ENCODE results near the gene NUDC.

NUDC gene

DNA sequence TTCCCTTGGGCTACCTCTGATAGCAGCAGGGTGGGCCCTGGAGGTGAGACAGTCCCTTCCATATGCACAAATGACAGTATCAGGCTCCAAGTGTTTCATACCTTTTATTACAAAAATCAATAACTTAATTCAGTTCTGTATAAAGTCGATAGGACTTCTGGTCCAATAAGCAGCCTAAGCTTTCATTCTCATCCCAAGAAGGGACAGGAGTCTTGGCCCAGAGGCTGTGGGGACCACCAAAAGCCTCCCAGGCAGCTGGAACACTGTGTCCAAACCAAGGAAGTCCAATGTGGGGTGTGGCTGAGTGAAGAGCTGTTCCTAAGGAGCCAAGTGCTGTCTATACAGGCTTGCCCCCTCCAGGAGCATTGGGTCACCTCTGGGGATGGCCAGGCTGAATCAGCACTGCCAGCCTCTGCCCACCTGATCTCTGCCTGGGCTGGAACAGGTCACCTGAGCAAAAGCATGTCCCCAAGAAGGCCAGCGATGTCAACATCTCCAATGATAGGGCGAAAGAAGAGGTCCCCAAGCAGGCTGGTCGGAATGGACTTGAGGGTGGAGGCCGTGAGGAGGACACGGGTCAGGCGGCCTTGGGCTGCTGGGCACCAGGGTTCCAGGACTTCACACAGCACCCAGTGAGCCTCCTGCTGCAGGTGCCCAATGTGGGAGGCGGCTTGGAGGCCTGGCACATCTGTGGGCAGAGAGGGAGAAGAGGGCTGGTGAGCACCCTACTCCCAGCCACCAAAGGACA lies 10.0 kb upstream of the NUDC start:
- DNase-seq (ENCODE audit: low read depth) = no peak
- H3K4me3 ChIP-seq (ENCODE audit: low read depth, low read length) = no peak overlapping the region
- TF ChIP-seq, protein P1, sequence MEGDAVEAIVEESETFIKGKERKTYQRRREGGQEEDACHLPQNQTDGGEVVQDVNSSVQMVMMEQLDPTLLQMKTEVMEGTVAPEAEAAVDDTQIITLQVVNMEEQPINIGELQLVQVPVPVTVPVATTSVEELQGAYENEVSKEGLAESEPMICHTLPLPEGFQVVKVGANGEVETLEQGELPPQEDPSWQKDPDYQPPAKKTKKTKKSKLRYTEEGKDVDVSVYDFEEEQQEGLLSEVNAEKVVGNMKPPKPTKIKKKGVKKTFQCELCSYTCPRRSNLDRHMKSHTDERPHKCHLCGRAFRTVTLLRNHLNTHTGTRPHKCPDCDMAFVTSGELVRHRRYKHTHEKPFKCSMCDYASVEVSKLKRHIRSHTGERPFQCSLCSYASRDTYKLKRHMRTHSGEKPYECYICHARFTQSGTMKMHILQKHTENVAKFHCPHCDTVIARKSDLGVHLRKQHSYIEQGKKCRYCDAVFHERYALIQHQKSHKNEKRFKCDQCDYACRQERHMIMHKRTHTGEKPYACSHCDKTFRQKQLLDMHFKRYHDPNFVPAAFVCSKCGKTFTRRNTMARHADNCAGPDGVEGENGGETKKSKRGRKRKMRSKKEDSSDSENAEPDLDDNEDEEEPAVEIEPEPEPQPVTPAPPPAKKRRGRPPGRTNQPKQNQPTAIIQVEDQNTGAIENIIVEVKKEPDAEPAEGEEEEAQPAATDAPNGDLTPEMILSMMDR (conservative IDR thresholded peaks at IDR 0.05; ENCODE audit: low read depth, low read length) = no peak

DNA sequence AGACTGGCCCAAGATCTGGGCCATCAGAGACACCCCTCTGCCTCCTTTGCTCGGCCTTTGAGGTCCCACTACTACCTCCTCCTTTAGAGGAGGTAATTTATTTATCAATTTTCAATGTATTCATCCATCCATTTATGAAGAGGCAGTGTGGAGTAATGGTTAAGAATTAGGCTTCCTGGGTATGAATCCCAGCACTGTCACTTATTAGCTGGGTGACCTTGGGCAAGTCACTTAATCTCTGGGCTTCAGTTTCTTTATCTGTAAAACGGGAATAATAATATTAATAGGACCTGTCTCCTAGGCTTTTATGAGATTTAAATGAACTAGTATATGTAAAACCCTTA lies 9.4 kb upstream of the NUDC start:
- TF ChIP-seq, protein P1 (conservative IDR thresholded peaks at IDR 0.05; ENCODE audit: low read depth, low read length) = no peak

DNA sequence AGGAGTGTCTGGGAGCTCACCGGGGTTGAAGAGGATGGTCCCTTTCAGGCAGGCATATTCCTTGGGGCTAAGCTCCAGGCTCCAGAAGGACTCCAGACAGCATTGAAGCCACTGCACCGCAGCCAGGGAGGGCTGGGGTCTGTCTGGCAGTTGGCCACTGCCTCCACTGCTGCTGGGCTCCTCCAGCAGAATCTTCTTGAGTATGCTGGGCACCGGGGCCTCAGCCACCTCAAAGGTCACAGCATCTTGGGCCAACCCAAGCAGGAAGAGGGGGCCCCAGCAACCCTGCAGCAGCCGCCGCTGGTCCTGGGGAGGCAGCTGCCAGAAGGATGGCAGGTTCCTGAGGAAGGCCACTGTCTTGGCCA lies 8.2 kb upstream of the NUDC start:
- TF ChIP-seq, protein P1 (conservative IDR thresholded peaks at IDR 0.05; ENCODE audit: low read depth, low read length) = no peak
- H3K4me3 ChIP-seq (ENCODE audit: low read depth, low read length) = no peak overlapping the region
- DNase-seq (ENCODE audit: low read depth) = no peak

More for the DNA sequence above, 9.4 kb upstream of the NUDC start:
- no peak overlapping the region for H3K4me3 ChIP-seq (ENCODE audit: low read depth, low read length)
- no peak for DNase-seq (ENCODE audit: low read depth)

DNA sequence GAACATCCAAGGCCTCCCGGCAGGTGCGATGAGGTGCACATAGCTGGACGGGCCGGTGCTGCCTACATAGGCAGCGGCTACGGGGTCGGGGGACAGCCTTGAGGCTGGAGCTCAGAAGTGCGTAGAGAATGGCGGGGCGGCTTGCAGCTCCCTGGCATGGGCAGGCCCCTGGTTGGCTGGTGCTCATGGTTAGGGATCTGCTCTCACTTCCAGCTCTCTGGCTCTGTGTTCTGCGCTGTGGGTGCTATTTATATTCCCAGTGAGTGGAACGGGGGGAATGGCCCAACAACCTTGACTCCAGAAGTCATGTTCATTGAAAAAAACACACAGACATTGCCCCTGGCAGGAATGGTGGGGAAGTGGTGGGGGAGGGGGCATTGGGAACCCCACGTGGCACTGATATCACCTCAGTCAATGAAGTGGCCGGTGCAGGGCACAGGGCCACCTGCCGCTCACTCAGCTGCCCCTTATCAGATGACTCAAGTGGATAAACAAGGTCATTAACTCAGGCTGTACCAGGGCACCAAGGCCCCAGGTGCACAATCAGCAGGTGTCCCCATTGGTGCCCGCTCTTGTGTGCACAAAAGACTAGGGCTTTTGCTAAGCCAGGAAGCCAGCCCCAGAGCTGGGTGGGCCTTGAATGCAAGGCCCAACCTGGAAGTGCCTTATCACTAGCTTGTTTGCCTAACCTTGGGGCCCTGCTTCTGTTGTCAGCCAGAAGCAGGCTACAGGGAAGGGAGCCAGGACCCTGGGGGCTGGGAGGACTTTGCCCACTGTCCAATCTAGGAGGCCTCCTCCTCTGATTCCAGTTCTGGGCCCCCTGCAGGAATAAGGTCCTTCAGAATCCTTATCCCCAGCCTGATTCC lies 7.6 kb upstream of the NUDC start, which contains the start of gene NR0B2:
TSS of gene NR0B2 (minus strand) at position 222 of the 866 bp plus-strand sequence. CDS start at position 187, 35 bp downstream.
- no peak for DNase-seq (ENCODE audit: low read depth)
- TF ChIP-seq, protein P1 (conservative IDR thresholded peaks at IDR 0.05; ENCODE audit: low read depth, low read length) = no peak
- H3K4me3 ChIP-seq (ENCODE audit: low read depth, low read length) = no peak within 1 kb of the TSS

DNA sequence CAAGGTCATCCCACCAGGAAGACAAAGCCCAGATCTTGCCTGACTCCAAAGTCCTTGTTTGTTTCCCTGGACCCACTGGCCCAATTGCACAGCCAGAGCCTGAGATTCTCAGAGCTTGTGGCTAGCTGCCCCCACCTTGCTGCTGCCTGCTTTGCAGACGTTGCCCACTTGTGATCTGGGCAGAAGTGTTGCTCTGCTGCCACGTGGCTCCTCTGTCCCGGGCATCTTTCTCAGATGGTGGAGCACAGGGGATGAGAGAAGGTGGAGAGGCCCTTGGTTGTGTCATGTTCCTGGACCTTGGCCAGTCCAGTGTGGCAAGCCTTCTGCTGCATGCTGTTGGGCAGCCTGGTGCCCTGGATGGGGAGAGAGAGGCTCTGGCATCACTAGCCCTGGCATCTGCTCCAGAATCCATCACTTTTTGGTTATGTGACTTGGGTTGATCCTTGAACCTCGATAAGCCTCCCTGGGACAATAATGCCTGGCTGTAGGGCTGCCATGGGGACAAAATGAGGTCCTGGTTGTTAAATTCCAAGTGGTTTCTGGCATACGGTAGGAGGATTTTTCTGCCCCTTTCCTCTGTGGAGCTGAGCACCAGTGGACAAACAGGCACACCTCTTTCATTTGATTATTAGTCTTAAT lies 6.2 kb upstream of the NUDC start:
- H3K4me3 ChIP-seq (ENCODE audit: low read depth, low read length) = no peak overlapping the region

DNA sequence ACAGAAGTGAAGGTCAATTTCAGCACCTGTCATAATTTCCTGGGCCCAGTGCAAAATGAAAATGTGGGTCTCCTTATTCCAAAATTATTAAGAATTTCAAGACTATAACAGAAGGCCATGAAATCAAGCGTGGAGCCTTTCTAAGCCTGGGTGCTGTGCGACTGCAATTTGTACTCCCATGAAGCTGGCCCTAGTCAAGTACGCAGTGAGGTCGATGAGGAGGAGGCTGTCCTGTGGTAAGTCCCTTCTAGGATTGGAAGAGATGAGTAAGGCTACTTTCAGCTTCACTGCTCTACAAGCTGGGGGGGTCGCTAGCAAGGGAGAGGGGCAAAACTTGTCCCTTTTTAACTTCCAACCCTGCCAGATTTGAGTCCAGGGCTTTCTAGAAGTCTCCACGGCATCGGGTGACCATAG lies 410 bp upstream of the NUDC start:
- TF ChIP-seq, protein P1 (conservative IDR thresholded peaks at IDR 0.05; ENCODE audit: low read depth, low read length) = no peak
- DNase-seq (ENCODE audit: low read depth) = no peak
- peak overlapping the region; percentile 95 for H3K4me3 ChIP-seq (ENCODE audit: low read depth, low read length)

More for the DNA sequence above, 6.2 kb upstream of the NUDC start:
- TF ChIP-seq, protein P1 (conservative IDR thresholded peaks at IDR 0.05; ENCODE audit: low read depth, low read length) = no peak
- no peak for DNase-seq (ENCODE audit: low read depth)
